WTC11 (cell line): ENCODE measurements around the gene SYMPK. TPM values are rescaled to one million over a fixed set of nuclear protein-coding genes. Genes with fewer than 3 reads are reported as not detected.
A peak's percentile ranks its signal among the peaks of the same experiment; 100 is the strongest.

ENCODE experiments used
- AR ChIP-seq: fragments of 250-450 bp; sonication (Bioruptor Pico); IDR thresholded peaks from 2 replicates; pipeline ENCODE4 v1.9.0; 2021; ENCODE audit warnings: mild to moderate bottlenecking
- CBFB ChIP-seq: sonication (generic); formaldehyde crosslinking; IDR thresholded peaks from 2 replicates; pipeline ENCODE4 v1.8.1; 2022; ENCODE audit warnings: mild to moderate bottlenecking, low read depth, missing genetic modification reagents
- CREM ChIP-seq: sonication (generic); formaldehyde crosslinking; IDR thresholded peaks from 2 replicates; pipeline ENCODE4 v1.8.1; 2022; ENCODE audit warnings: mild to moderate bottlenecking, missing genetic modification reagents, moderate library complexity
- E2F1 ChIP-seq: sonication (generic); formaldehyde crosslinking; IDR thresholded peaks from 2 replicates; pipeline ENCODE4 v1.8.0; 2022; ENCODE audit warnings: mild to moderate bottlenecking, missing genetic modification reagents
- FOXP4 ChIP-seq: sonication (generic); formaldehyde crosslinking; IDR thresholded peaks from 2 replicates; pipeline ENCODE4 v1.8.0; 2022; ENCODE audit warnings: mild to moderate bottlenecking, missing genetic modification reagents
- GABPB1 ChIP-seq: sonication (generic); formaldehyde crosslinking; IDR thresholded peaks from 2 replicates; pipeline ENCODE4 v1.8.1; 2023; ENCODE audit warnings: mild to moderate bottlenecking, missing genetic modification reagents
- GRHL2 ChIP-seq: fragments of 250-450 bp; sonication (Bioruptor Pico); IDR thresholded peaks from 2 replicates; pipeline ENCODE4 v1.8.0; 2022; ENCODE audit warnings: mild to moderate bottlenecking, moderate library complexity; ENCODE audit not compliant: insufficient replicate concordance, severe bottlenecking
- IRF1 ChIP-seq: sonication (generic); formaldehyde crosslinking; IDR thresholded peaks from 2 replicates; pipeline ENCODE4 v1.8.0; 2023; ENCODE audit warnings: missing genetic modification reagents
- KAT7 ChIP-seq: sonication (generic); formaldehyde crosslinking; IDR thresholded peaks from 2 replicates; pipeline ENCODE4 v1.8.1; 2023; ENCODE audit warnings: missing genetic modification reagents, mild to moderate bottlenecking, borderline replicate concordance
- NR3C1 ChIP-seq: sonication (generic); formaldehyde crosslinking; conservative IDR thresholded peaks from 2 replicates; pipeline ENCODE4 v1.8.1; 2023; ENCODE audit warnings: low read depth, mild to moderate bottlenecking, missing genetic modification reagents
- PRDM15 ChIP-seq: sonication (generic); formaldehyde crosslinking; IDR thresholded peaks from 2 replicates; pipeline ENCODE4 v1.8.0; 2022; ENCODE audit warnings: missing genetic modification reagents
- RELA ChIP-seq: sonication (generic); formaldehyde crosslinking; IDR thresholded peaks from 2 replicates; pipeline ENCODE4 v1.8.1; 2022; ENCODE audit warnings: missing genetic modification reagents, mild to moderate bottlenecking, borderline replicate concordance
- SMAD3 ChIP-seq: sonication (generic); formaldehyde crosslinking; IDR thresholded peaks from 2 replicates; pipeline ENCODE4 v1.8.0; 2022; ENCODE audit warnings: missing genetic modification reagents, mild to moderate bottlenecking, borderline replicate concordance
- SMAD4 ChIP-seq: sonication (generic); formaldehyde crosslinking; IDR thresholded peaks from 2 replicates; pipeline ENCODE4 v1.8.0; 2022; ENCODE audit warnings: mild to moderate bottlenecking, missing genetic modification reagents
- USF1 ChIP-seq: sonication (generic); formaldehyde crosslinking; IDR thresholded peaks from 2 replicates; pipeline ENCODE4 v1.8.0; 2022; ENCODE audit warnings: mild to moderate bottlenecking, missing genetic modification reagents
- ZBTB21 ChIP-seq: sonication (generic); formaldehyde crosslinking; IDR thresholded peaks from 2 replicates; pipeline ENCODE4 v1.8.1; 2023; ENCODE audit warnings: mild to moderate bottlenecking, missing genetic modification reagents, borderline replicate concordance
- ZNF512 ChIP-seq: sonication (generic); formaldehyde crosslinking; IDR thresholded peaks from 2 replicates; pipeline ENCODE4 v1.8.1; 2022; ENCODE audit warnings: missing genetic modification reagents, borderline replicate concordance
- ZSCAN18 ChIP-seq: fragments of 250-450 bp; sonication (Bioruptor Pico); IDR thresholded peaks from 2 replicates; pipeline ENCODE4 v2.1.2; 2022; ENCODE audit warnings: mild to moderate bottlenecking, moderate library complexity
- total RNA-seq: library from RNA; stranded (reverse); gene quantifications from 3 replicates; pipeline ENCODE4 v1.2.3, GENCODE V29; 2021

The SYMPK gene
- total RNA-seq, 1 experiment from 2014 or later: 106 TPM

- TF ChIP-seq ZSCAN18 (CRISPR knock-in tag) (peak; percentile 83; the same call in 1 of the 2 replicates), GRHL2 (CRISPR knock-in tag) (no peak), CBFB (CRISPR knock-in tag) (peak; percentile 77; the same call in 1 of the 2 replicates), KAT7 (CRISPR knock-in tag) (no peak), CREM (CRISPR knock-in tag) (peak; percentile 49), SMAD3 (no peak), USF1 (peak; percentile 30; the same call in 1 of the 2 replicates), AR (peak; percentile 74; the same call in 1 of the 2 replicates), ZBTB21 (peak; percentile 80; the same call in 1 of the 2 replicates), ZNF512 (CRISPR knock-in tag) (no peak), GABPB1 (peak; percentile 46), SMAD4 (CRISPR knock-in tag) (no peak), IRF1 (no peak), FOXP4 (CRISPR knock-in tag) (peak; percentile 58; the same call in 1 of the 2 replicates), E2F1 (CRISPR knock-in tag) (peak; percentile 51; the same call in 1 of the 2 replicates), RELA (CRISPR knock-in tag) (no peak), PRDM15 (CRISPR knock-in tag) (peak; percentile 75), NR3C1 (no peak)
These were observed 20.0 kb upstream of the SYMPK start (continued) for GRCh38 chr19:45882652-45883585.
